HepG2 (cell line): Measurements from ENCODE around the gene CAPN10. TPM values are rescaled to one million over a fixed set of nuclear protein-coding genes. Genes with fewer than 3 reads are reported as not detected.

Experiments used
- ETV5 ChIP-seq: IDR thresholded peaks from 2 replicates; pipeline ENCODE4 v1.6.1; 2018; ENCODE audit warnings: missing biosample characterization, missing genetic modification reagents, inconsistent platforms, borderline replicate concordance
- HNF4G ChIP-seq, 2 experiments: sonication (generic) in 1 of 2; formaldehyde crosslinking in 1 of 2; IDR thresholded peaks; 2 replicates each; pipeline versions ENCODE4 v1.4.0 to v1.6.1; 2011 to 2020; ENCODE audit warnings: borderline replicate concordance in 2 of 2, low read depth in 2 of 2, mild to moderate bottlenecking in 2 of 2, low read length in 1 of 2, missing genetic modification reagents in 1 of 2, moderate library complexity in 1 of 2
- HNRNPLL ChIP-seq: fragments of 200-400 bp; formaldehyde crosslinking; IDR thresholded peaks from 2 replicates; pipeline ENCODE4 v1.6.1; 2017; ENCODE audit warnings: mild to moderate bottlenecking, low read depth, low read length; ENCODE audit not compliant: poor library complexity, severe bottlenecking
- HOXA7 ChIP-seq: sonication (generic); formaldehyde crosslinking; IDR thresholded peaks from 2 replicates; pipeline ENCODE4 v1.8.1; 2022; ENCODE audit warnings: mild to moderate bottlenecking, missing genetic modification reagents, moderate library complexity
- NFRKB ChIP-seq: fragments of 450-650 bp; IDR thresholded peaks from 2 replicates; pipeline ENCODE4 v1.6.1; 2017
- NKX3-1 ChIP-seq: sonication (generic); formaldehyde crosslinking; IDR thresholded peaks from 2 replicates; pipeline ENCODE4 v1.5.0; 2020; ENCODE audit warnings: missing genetic modification reagents
- NR2F1 ChIP-seq, 2 experiments: fragments of 450-650 bp in 1 of 2; formaldehyde crosslinking in 1 of 2; IDR thresholded peaks; 2 replicates each; pipeline versions ENCODE4 v1.5.0 to v1.6.1; 2016 to 2020; ENCODE audit warnings: mild to moderate bottlenecking in 1 of 2, missing compliant biosample characterization in 1 of 2, missing genetic modification reagents in 1 of 2, moderate library complexity in 1 of 2
- RARA ChIP-seq: IDR thresholded peaks from 2 replicates; pipeline ENCODE4 v1.6.1; 2016; ENCODE audit warnings: missing genetic modification reagents, missing compliant biosample characterization
- SCMH1 ChIP-seq: sonication (generic); formaldehyde crosslinking; IDR thresholded peaks from 2 replicates; pipeline ENCODE4 v1.9.0; 2021; ENCODE audit warnings: missing genetic modification reagents, mild to moderate bottlenecking, borderline replicate concordance
- SKI ChIP-seq: fragments of 450-650 bp; IDR thresholded peaks from one replicate; pipeline ENCODE4 v1.6.1; 2018; ENCODE audit warnings: mild to moderate bottlenecking; ENCODE audit not compliant: partially characterized antibody
- SP4 ChIP-seq: sonication (generic); formaldehyde crosslinking; IDR thresholded peaks from 2 replicates; pipeline ENCODE4 v1.8.1; 2023; ENCODE audit warnings: mild to moderate bottlenecking, missing genetic modification reagents
- SRSF9 ChIP-seq: fragments of 200-400 bp; formaldehyde crosslinking; IDR thresholded peaks from 2 replicates; pipeline ENCODE4 v1.6.1; 2018; ENCODE audit warnings: borderline replicate concordance, mild to moderate bottlenecking, low read depth, low read length; ENCODE audit not compliant: insufficient read depth, poor library complexity, severe bottlenecking
- WIZ ChIP-seq: sonication (generic); formaldehyde crosslinking; IDR thresholded peaks from 2 replicates; pipeline ENCODE4 v1.5.1; 2020; ENCODE audit warnings: mild to moderate bottlenecking, missing genetic modification reagents
- ZNF12 ChIP-seq: sonication (generic); formaldehyde crosslinking; IDR thresholded peaks from 2 replicates; pipeline ENCODE4 v1.5.0; 2020; ENCODE audit warnings: missing genetic modification reagents
- ZNF230 ChIP-seq: sonication (generic); formaldehyde crosslinking; IDR thresholded peaks from 2 replicates; pipeline ENCODE4 v1.4.0; 2020; ENCODE audit warnings: mild to moderate bottlenecking, missing genetic modification reagents
- ZNF430 ChIP-seq: sonication (generic); formaldehyde crosslinking; IDR thresholded peaks from 2 replicates; pipeline ENCODE4 v1.9.0; 2021; ENCODE audit warnings: mild to moderate bottlenecking, missing genetic modification reagents
- ZNF441 ChIP-seq: sonication (generic); formaldehyde crosslinking; IDR thresholded peaks from 2 replicates; pipeline ENCODE4 v1.7.0; 2021; ENCODE audit warnings: missing genetic modification reagents, borderline replicate concordance
- ZNF674 ChIP-seq: sonication (generic); formaldehyde crosslinking; IDR thresholded peaks from 2 replicates; pipeline ENCODE4 v1.5.0; 2020; ENCODE audit warnings: low read depth, mild to moderate bottlenecking, missing genetic modification reagents
- polyA plus RNA-seq, 8 experiments: library from polyadenylated mRNA; depleted of rRNA in 3 of 8; stranded (reverse) in 7 of 8; unstranded in 1 of 8; fragments of >200 nt; fragmentation: Illumina TruSeq in 4 of 8; extraction: Trizol in 4 of 8; gene quantifications; 2 replicates each; pipeline versions ENCODE4 v1.2.1 to v1.2.3, GENCODE V29; 2011 to 2016; ENCODE audit warnings: low read depth in 4 of 8, missing spikeins in 1 of 8, mixed read lengths in 1 of 8; ENCODE audit not compliant: insufficient read depth in 1 of 8
- total RNA-seq, 5 experiments: library from RNA; depleted of rRNA; stranded (reverse); fragments of >200 nt; fragmentation: Illumina TruSeq; extraction: Trizol; gene quantifications; 2 replicates each; pipeline ENCODE4 v1.2.3, GENCODE V29; 2016; ENCODE audit warnings: low read depth in 1 of 5
- TF ChIP-seq, protein P1 (sequence below): sonication (generic); formaldehyde crosslinking; IDR thresholded peaks from 2 replicates; pipeline ENCODE4 v1.5.0; 2020; ENCODE audit warnings: missing genetic modification reagents
- TF ChIP-seq, protein P2 (sequence below): sonication (generic); formaldehyde crosslinking; IDR thresholded peaks from 2 replicates; pipeline ENCODE4 v1.4.0; 2020; ENCODE audit warnings: missing genetic modification reagents
- TF ChIP-seq, protein P3 (sequence below): sonication (generic); formaldehyde crosslinking; IDR thresholded peaks from 2 replicates; pipeline ENCODE4 v1.5.1; 2020; ENCODE audit warnings: missing genetic modification reagents, mild to moderate bottlenecking, borderline replicate concordance
- TF ChIP-seq, protein P4 (sequence below): sonication (generic); formaldehyde crosslinking; conservative IDR thresholded peaks from 2 replicates; pipeline ENCODE4 v1.5.0; 2020; ENCODE audit warnings: missing genetic modification reagents

Gene CAPN10
- total and polyA plus RNA-seq, 2 of the 13 experiments (the other 11 are each of a cell fraction or from before 2014, with no cell fraction given), result 27.6 to 32.4 TPM

DNA sequence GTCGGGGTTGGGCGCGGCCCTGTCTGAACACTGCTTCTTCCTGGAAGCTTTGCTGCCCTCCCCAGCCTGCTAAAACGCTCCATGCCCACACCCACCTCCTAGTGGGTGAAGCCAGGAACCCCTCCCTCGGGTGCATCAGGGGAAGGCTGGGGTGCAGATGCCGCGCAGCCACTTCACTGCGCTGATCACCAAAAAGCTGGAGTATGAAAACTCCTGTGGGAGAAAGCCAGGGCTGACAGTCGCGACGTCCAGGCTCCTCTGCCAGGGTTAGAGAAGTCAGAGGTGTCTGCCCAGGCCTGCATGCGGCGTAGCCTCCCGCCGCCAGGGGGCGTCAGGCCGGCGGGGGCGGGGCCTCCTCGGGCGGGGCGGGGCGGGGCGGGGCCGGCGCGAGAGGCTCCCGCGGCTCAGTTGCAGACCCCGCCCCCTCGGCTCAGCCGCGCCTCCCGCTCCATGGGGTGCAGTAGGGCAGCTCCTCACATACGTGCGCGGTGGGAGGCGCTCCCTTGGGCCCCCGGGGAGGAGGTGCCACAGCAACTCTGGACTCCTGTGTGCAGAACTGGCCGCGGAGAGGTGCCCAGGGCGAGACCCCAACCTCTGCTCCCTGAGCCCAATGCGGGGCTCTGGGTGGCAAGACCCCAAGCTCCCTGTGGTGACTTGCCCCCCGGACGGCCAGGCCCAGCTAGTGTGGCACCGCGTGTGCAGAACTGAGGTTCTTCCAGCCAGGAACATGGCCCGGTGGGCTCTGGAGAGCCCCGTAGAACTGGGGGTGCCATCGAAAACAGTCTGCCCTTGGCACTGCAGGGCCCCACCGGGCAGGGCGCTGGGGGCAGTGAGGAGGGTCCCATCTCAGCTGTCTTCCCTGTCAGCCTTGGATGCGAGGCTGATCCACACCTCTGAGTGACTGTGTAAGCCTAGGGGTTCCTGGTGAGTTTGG lies 20.1 kb upstream of the CAPN10 start (continued):
- TF ChIP-seq, protein P1, sequence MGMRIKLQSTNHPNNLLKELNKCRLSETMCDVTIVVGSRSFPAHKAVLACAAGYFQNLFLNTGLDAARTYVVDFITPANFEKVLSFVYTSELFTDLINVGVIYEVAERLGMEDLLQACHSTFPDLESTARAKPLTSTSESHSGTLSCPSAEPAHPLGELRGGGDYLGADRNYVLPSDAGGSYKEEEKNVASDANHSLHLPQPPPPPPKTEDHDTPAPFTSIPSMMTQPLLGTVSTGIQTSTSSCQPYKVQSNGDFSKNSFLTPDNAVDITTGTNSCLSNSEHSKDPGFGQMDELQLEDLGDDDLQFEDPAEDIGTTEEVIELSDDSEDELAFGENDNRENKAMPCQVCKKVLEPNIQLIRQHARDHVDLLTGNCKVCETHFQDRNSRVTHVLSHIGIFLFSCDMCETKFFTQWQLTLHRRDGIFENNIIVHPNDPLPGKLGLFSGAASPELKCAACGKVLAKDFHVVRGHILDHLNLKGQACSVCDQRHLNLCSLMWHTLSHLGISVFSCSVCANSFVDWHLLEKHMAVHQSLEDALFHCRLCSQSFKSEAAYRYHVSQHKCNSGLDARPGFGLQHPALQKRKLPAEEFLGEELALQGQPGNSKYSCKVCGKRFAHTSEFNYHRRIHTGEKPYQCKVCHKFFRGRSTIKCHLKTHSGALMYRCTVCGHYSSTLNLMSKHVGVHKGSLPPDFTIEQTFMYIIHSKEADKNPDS (CRISPR knock-in tag), result 0 out of 2 replicates have a peak, but pooled peaks have one; percentile 40
- TF ChIP-seq SKI (no peak), ZNF12 (CRISPR knock-in tag) (0 out of 2 replicates have a peak, but pooled peaks have one; percentile 9), RARA (CRISPR knock-in tag) (peak; percentile 30; the same call in 1 of the 2 replicates), NKX3-1 (CRISPR knock-in tag) (no peak), ZNF674 (CRISPR knock-in tag) (0 out of 2 replicates have a peak, but pooled peaks have one; percentile 39), ZNF430 (peak; percentile 83), WIZ (CRISPR knock-in tag) (no peak), SRSF9 (no peak), ZNF230 (CRISPR knock-in tag) (0 out of 2 replicates have a peak, but pooled peaks have one; percentile 10), ZNF441 (CRISPR knock-in tag) (peak; percentile 82; the same call in 1 of the 2 replicates), NFRKB (no peak), NR2F1 (CRISPR knock-in tag; IDR thresholded peaks at IDR 0.05) (no peak), HOXA7 (CRISPR knock-in tag) (0 out of 2 replicates have a peak, but pooled peaks have one; percentile 67), SP4 (CRISPR knock-in tag) (peak; percentile 97), HNF4G (IDR thresholded peaks at IDR 0.05; ENCODE audit: borderline replicate concordance, low read depth, low read length) (peak; percentile 17; the same call in 1 of the 2 replicates), HNF4G (CRISPR knock-in tag; IDR thresholded peaks at IDR 0.05; ENCODE audit: borderline replicate concordance, low read depth) (no peak; the same call in 1 of the 2 replicates), SCMH1 (CRISPR knock-in tag) (no peak), ETV5 (CRISPR knock-in tag) (peak; percentile 34; the same call in 1 of the 2 replicates), HNRNPLL (peak; percentile 57)
- TF ChIP-seq, protein P2, sequence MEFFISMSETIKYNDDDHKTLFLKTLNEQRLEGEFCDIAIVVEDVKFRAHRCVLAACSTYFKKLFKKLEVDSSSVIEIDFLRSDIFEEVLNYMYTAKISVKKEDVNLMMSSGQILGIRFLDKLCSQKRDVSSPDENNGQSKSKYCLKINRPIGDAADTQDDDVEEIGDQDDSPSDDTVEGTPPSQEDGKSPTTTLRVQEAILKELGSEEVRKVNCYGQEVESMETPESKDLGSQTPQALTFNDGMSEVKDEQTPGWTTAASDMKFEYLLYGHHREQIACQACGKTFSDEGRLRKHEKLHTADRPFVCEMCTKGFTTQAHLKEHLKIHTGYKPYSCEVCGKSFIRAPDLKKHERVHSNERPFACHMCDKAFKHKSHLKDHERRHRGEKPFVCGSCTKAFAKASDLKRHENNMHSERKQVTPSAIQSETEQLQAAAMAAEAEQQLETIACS (CRISPR knock-in tag), result peak; percentile 27; the same call in 1 of the 2 replicates
- TF ChIP-seq, protein P3, sequence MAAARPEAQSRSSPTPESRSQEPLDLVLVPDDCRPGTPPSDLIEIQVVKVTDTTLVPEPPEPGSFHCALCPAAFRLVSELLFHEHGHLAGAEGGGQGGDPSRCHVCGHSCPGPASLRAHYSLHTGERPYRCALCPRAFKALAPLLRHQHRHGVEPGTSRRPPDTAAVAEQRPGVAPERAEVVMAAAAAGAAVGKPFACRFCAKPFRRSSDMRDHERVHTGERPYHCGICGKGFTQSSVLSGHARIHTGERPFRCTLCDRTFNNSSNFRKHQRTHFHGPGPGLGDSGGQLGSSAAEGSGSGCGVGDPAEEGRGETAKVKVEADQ (CRISPR knock-in tag), result peak; percentile 74; the same call in 1 of the 2 replicates
- TF ChIP-seq, protein P4, sequence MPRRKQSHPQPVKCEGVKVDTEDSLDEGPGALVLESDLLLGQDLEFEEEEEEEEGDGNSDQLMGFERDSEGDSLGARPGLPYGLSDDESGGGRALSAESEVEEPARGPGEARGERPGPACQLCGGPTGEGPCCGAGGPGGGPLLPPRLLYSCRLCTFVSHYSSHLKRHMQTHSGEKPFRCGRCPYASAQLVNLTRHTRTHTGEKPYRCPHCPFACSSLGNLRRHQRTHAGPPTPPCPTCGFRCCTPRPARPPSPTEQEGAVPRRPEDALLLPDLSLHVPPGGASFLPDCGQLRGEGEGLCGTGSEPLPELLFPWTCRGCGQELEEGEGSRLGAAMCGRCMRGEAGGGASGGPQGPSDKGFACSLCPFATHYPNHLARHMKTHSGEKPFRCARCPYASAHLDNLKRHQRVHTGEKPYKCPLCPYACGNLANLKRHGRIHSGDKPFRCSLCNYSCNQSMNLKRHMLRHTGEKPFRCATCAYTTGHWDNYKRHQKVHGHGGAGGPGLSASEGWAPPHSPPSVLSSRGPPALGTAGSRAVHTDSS, result 0 out of 2 replicates have a peak, but pooled peaks have one; percentile 30
